Fibroblast of lung (primary cell): ENCODE data around the gene SMTNL1.

Experiments used
- EZH2 ChIP-seq: IDR thresholded peaks from 2 replicates; pipeline ENCODE4 v1.5.1; 2012; ENCODE audit warnings: low read length, control low read depth, mild to moderate bottlenecking; ENCODE audit errors: missing control alignments
- TF ChIP-seq, protein P1 (sequence below), 2 donors: IDR thresholded peaks in 1 of 2; conservative IDR thresholded peaks in 1 of 2; 1 replicate in 1 of 2; 2 replicates in 1 of 2; pipeline ENCODE4 v1.5.1; 2011 to 2012; ENCODE audit warnings: low read length in 2 of 2, control low read depth in 1 of 2, inconsistent platforms in 1 of 2, low read depth in 1 of 2, mild to moderate bottlenecking in 1 of 2

DNA sequence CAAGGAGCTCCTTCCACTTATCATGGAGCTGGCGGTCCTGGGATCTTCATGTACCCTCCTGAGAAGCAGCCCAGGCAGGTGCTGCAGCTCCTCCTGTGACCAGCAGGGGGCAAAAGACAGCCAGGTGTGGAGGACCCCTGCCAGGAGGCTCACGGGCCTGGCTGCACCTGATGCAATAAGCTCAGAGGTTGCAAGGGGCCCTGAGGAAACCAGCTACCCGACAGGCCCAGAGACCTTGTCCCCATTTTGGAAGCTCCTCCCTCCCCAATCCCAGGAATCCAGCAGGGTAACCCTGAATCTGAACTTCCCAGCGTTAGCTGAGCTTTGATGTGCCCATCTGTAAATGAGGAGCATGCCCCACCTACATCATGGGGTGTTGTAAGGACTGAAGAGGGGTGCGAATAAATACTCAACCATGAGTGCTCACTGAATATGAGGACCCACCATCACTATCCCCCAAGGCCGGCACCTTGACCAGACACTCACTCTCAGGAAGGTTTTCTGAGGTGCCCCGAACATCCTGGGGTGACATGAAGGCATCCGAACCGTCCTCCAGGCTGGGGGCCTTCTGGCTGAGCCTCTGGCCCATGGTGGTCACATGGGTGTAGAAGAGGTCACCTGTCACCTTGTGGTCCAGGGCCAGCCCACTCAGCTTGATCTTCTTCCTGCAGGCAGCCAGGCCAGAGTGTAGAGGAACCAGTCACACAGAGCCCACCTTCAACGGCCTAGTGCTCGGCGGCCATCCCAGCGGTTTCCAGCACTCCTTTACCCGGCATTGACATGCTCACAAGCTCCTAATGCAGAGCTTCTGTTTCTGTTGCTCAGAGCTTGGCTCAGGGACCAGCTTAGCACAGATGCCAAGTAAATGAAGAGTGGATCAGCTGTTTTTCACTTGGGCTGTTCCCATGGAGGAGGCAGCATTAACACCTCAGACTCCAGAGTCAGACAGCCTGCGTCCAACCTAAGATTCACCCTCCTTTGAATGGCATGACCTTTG is 43.6 kb upstream of the SMTNL1 start:
- TF ChIP-seq, protein P1, sequence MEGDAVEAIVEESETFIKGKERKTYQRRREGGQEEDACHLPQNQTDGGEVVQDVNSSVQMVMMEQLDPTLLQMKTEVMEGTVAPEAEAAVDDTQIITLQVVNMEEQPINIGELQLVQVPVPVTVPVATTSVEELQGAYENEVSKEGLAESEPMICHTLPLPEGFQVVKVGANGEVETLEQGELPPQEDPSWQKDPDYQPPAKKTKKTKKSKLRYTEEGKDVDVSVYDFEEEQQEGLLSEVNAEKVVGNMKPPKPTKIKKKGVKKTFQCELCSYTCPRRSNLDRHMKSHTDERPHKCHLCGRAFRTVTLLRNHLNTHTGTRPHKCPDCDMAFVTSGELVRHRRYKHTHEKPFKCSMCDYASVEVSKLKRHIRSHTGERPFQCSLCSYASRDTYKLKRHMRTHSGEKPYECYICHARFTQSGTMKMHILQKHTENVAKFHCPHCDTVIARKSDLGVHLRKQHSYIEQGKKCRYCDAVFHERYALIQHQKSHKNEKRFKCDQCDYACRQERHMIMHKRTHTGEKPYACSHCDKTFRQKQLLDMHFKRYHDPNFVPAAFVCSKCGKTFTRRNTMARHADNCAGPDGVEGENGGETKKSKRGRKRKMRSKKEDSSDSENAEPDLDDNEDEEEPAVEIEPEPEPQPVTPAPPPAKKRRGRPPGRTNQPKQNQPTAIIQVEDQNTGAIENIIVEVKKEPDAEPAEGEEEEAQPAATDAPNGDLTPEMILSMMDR (conservative IDR thresholded peaks at IDR 0.05 in 1 of 2, IDR thresholded peaks at IDR 0.05 in 1 of 2; ENCODE audit: low read depth in 1 of 2, low read length in 2 of 2) = peak; percentile 87 to 88
- TF ChIP-seq EZH2 = no peak
